NT2/D1 (cell line): Measurements from ENCODE around the gene TGM2.

ENCODE experiments used
- SUZ12 ChIP-seq: IDR thresholded peaks from 2 replicates; pipeline ENCODE4 v1.6.1; 2011; ENCODE audit not compliant: insufficient read length, insufficient read depth; ENCODE audit errors: extremely low read depth
- YY1 ChIP-seq: IDR thresholded peaks from 2 replicates; pipeline ENCODE4 v1.6.1; 2011; ENCODE audit not compliant: insufficient read length, insufficient read depth
- ZNF274 ChIP-seq: IDR thresholded peaks from 2 replicates; pipeline ENCODE4 v1.6.1; 2011; ENCODE audit warnings: mild to moderate bottlenecking, low read depth, low read length

GRCh38 chr20:38170826-38171674, 6.0 kb upstream of the TGM2 start:
- TF ChIP-seq ZNF274: no peak
- no peak for TF ChIP-seq YY1
- TF ChIP-seq SUZ12: no peak
